ENCODE results near the gene IGFBP5.

GRCh38 chr2:216653093-216653799 is 42.1 kb downstream of the IGFBP5 start:
- TF ChIP-seq POLR2AphosphoS5 (IDR thresholded peaks at IDR 0.05; ENCODE audit: borderline replicate concordance, low read depth, low read length) = no peak
- TF ChIP-seq EZH2 (IDR thresholded peaks at IDR 0.05) = no peak
- TF ChIP-seq FOXP2 (optimal IDR thresholded peaks at IDR 0.05; ENCODE audit: control extremely low read depth, extremely low read length, insufficient read depth) = no peak

All from SK-N-MC (cell line).